Osteoblast (primary cell): ENCODE measurements around the gene ATP9A. TPM values are rescaled to one million over a fixed set of nuclear protein-coding genes. Genes with fewer than 3 reads are reported as not detected.

Source experiments
- DNase-seq: peaks from one replicate; pipeline ENCODE4 v3.0.0; 2011; ENCODE audit warnings: low spot score, mixed read lengths; ENCODE audit not compliant: insufficient read length; ENCODE audit errors: missing footprints
- H2AFZ ChIP-seq: 2 replicates; pipeline ENCODE4 v1.6.0; 2011; ENCODE audit warnings: mild to moderate bottlenecking, low read length
- H3K27ac ChIP-seq: 2 replicates; pipeline ENCODE4 v1.5.1; 2011; ENCODE audit warnings: mild to moderate bottlenecking, low read depth, low read length, moderate library complexity
- H3K27me3 ChIP-seq: 2 replicates; pipeline ENCODE4 v1.6.0; 2012; ENCODE audit warnings: mild to moderate bottlenecking, control low read depth, inconsistent platforms, low read length, moderate library complexity; ENCODE audit not compliant: insufficient read depth
- H3K36me3 ChIP-seq: 2 replicates; pipeline ENCODE4 v1.5.1; 2011; ENCODE audit warnings: mild to moderate bottlenecking, low read length, control low read depth, moderate library complexity; ENCODE audit not compliant: insufficient read depth
- H3K4me1 ChIP-seq: 2 replicates; pipeline ENCODE4 v1.5.1; 2011; ENCODE audit warnings: mild to moderate bottlenecking, low read length, control low read depth, moderate library complexity; ENCODE audit not compliant: insufficient read depth
- H3K4me2 ChIP-seq: 2 replicates; pipeline ENCODE4 v1.6.0; 2011; ENCODE audit warnings: mild to moderate bottlenecking, low read length; ENCODE audit not compliant: insufficient read depth
- H3K4me3 ChIP-seq: fragments of 200-600 bp; sonication (generic); 3 replicates; pipeline ENCODE4 v1.5.1; 2012; ENCODE audit warnings: mild to moderate bottlenecking, low read length, inconsistent platforms; ENCODE audit not compliant: insufficient read depth
- H3K79me2 ChIP-seq: 2 replicates; pipeline ENCODE4 v1.6.0; 2012; ENCODE audit warnings: mild to moderate bottlenecking, low read length, control low read depth, inconsistent platforms; ENCODE audit not compliant: insufficient read depth
- H3K9me3 ChIP-seq: 2 replicates; pipeline ENCODE4 v1.5.1; 2011; ENCODE audit warnings: low read depth, low read length, control low read depth
- H4K20me1 ChIP-seq: 2 replicates; pipeline ENCODE4 v1.6.0; 2012; ENCODE audit warnings: mild to moderate bottlenecking, low read length, control low read depth; ENCODE audit not compliant: insufficient read depth
- CTCF ChIP-seq: IDR thresholded peaks from 2 replicates; pipeline ENCODE4 v1.5.1; 2011; ENCODE audit warnings: mild to moderate bottlenecking, low read depth, low read length, moderate library complexity; ENCODE audit errors: extremely low read depth
- total RNA-seq: library from RNA; depleted of rRNA; stranded (reverse); fragments of >200 nt; gene quantifications from 2 replicates; pipeline ENCODE4 v1.2.3, GENCODE V29; 2012

The ATP9A gene
- total RNA-seq, 1 donor = 48.9 TPM

- no peaks in the 10 kb centered on the region for H3K27me3 ChIP-seq
- H3K9me3 ChIP-seq = no peaks in the 10 kb centered on the region
- no peak overlapping the region for H3K4me2 ChIP-seq
- H4K20me1 ChIP-seq = no peaks in the 10 kb centered on the region
- no peaks in the 10 kb centered on the region for H3K4me1 ChIP-seq
- DNase-seq = no peak
- no peaks in the 10 kb centered on the region for H3K79me2 ChIP-seq
- no peaks in the 10 kb centered on the region for H3K36me3 ChIP-seq
- TF ChIP-seq CTCF = no peak
- H3K27ac ChIP-seq = no peak overlapping the region
- no peak overlapping the region for H3K4me3 ChIP-seq
- no peak overlapping the region for H2AFZ ChIP-seq
Measured at GRCh38 chr20:51720384-51720783, 47.8 kb downstream of the ATP9A start.

GRCh38 chr20:51715856-51716185, 52.4 kb downstream of the ATP9A start:
- H3K36me3 ChIP-seq = no peaks in the 10 kb centered on the region
- no peaks in the 10 kb centered on the region for H3K79me2 ChIP-seq
- no peak for DNase-seq
- H2AFZ ChIP-seq = no peak overlapping the region
- no peaks in the 10 kb centered on the region for H4K20me1 ChIP-seq
- no peak overlapping the region for H3K4me3 ChIP-seq
- H3K9me3 ChIP-seq = no peaks in the 10 kb centered on the region
- peak overlapping the region; percentile 47 for H3K4me2 ChIP-seq
- no peaks in the 10 kb centered on the region for H3K27me3 ChIP-seq
- TF ChIP-seq CTCF = no peak
- H3K4me1 ChIP-seq = no peaks in the 10 kb centered on the region
- H3K27ac ChIP-seq = no peak overlapping the region

- H3K4me1 ChIP-seq = no peaks in the 10 kb centered on the region
- no peaks in the 10 kb centered on the region for H3K9me3 ChIP-seq
- H3K4me3 ChIP-seq = peak overlapping the region; percentile 14
- no peaks in the 10 kb centered on the region for H3K27me3 ChIP-seq
- H3K79me2 ChIP-seq = no peaks in the 10 kb centered on the region
- no peaks in the 10 kb centered on the region for H3K36me3 ChIP-seq
- peak; percentile 71 for DNase-seq
- H3K27ac ChIP-seq = no peak overlapping the region
- peak overlapping the region; percentile 47 for H3K4me2 ChIP-seq
- peak overlapping the region; percentile 32 for H2AFZ ChIP-seq
- H4K20me1 ChIP-seq = no peaks in the 10 kb centered on the region
- TF ChIP-seq CTCF = no peak
Measured at GRCh38 chr20:51715163-51715855, 52.9 kb downstream of the ATP9A start.

GRCh38 chr20:51713213-51713598, 55.0 kb downstream of the ATP9A start:
- Histone ChIP-seq H3K79me2 (no peaks in the 10 kb centered on the region), H3K4me2 (no peak overlapping the region), H3K36me3 (no peaks in the 10 kb centered on the region), H3K27ac (no peak overlapping the region), H3K4me3 (no peak overlapping the region), H3K27me3 (no peaks in the 10 kb centered on the region), H4K20me1 (no peaks in the 10 kb centered on the region), H3K4me1 (no peaks in the 10 kb centered on the region), H2AFZ (no peak overlapping the region), H3K9me3 (no peaks in the 10 kb centered on the region)
- no peak for DNase-seq
- TF ChIP-seq CTCF = no peak
